Erythroblast (primary cell): Measurements from ENCODE around the gene GABRG3.

ENCODE experiments used
- DNase-seq, 2 experiments: peaks; one replicate each; lab custom pipeline; 2025; lab: John Stamatoyannopoulos, UW
- GATA1 ChIP-seq: IDR thresholded peaks from 2 replicates; pipeline ENCODE4 v1.6.1; 2011; ENCODE audit warnings: low read depth, mild to moderate bottlenecking, control low read depth, low read length, moderate library complexity
- POLR2A ChIP-seq: IDR thresholded peaks from 2 replicates; pipeline ENCODE4 v1.6.1; 2011; ENCODE audit warnings: mild to moderate bottlenecking, low read length

GABRG3 gene

DNA sequence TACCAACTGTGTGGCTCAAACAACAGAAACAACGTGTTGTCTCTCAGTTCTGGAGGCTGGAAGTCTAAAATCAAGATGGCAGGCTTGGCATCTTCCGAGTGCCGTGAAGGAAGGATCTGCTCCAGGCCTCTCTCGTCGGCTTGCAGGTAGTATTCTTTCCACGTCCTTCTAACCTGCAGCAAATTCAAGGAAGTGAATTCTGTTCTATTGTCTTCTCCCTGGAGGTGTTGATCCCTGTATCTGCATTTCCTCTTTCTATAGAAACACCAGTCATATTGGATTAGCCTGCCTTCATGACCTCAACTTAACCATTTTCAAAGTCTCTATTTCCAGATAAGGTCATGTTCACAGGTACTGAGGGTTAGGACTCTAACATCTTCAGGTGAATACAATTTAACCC is 512.1 kb downstream of the GABRG3 start:
- TF ChIP-seq POLR2A, result no peak
- TF ChIP-seq GATA1, result no peak
- DNase-seq, result no peak

DNA sequence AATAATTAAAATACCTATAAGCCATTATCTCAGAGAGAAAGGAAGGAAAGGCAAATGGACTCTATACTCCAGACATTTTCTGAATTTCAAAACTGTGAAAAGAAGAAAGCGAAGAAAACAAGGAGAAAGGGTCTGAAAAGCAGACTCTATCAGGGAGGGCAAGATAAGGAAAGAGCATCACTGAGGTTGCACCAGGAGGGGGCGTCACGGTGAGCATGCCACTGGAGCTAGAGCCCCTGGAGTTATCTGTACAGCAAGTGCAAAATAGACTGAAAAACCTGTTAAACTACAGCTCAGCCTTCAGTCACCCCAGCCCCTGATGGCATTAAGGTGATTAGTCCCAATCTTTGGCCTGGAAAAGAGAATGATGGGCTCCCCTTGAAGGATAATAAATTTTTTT is 514.3 kb downstream of the GABRG3 start:
- TF ChIP-seq GATA1, result no peak
- no peak for TF ChIP-seq POLR2A
- no peak for DNase-seq

DNA sequence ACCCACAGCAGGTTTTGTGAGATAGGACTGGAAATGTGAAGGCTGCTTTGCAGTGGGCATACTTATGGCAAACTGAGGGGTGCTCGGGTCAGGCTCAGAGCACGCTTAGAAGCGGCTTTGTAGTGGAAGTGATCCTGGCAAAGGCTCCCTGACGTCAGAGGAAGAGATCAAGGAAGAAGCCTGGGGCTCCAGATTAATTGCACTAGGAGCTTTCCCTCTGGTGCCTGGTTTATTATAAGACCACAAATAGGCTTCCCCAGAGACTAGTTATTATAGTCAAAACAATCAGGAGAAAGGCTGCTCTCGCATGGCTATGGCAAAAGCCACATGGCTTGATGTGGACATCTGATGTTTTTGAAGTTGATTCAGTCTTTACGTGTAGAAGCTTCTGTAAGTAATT is 515.1 kb downstream of the GABRG3 start:
- TF ChIP-seq GATA1 (no peak), POLR2A (no peak)

DNA sequence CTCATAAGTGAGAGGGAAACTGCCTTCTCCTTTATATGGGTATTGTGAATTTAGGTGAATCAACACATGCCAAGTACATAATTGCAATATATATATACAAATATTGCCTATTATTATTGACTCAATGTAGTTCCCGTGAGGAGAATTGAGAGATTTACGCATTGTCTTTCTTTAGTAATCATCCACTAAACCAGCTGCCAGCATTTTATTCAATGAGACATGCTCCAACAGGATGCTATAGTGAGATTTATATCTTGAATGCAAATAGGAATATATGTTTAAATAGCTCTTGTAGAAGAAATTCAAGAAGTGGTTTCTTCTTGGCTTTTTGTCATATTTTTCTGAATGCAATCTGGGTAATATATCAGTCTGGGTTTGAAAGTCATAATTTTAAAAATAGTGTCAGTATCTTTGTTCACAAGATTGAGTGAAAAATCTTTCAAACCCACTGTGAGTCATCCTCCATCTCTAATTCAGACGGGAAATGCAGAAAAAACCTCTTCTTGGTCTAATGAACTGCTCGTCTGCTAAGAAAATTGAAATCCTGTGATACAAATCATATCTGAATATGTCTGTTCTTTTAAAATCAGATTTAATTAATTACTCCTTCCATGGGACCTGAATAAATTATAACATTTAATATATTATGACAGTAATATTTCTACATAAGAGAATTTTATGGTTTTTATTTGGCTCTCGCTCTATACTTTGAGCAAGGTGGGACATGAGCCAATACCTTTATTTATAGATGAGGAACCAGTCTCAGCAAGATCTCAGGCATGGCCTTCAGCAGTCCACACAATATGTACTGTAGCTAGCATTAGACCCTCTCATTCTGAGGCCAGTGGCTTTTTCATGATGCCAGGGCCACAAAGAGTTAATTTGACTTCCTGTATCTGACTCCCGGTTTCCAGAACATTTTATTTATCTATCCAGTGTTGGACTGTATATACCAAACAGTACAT is 516.0 kb downstream of the GABRG3 start:
- no peak for DNase-seq
- no peak for TF ChIP-seq GATA1
- TF ChIP-seq POLR2A, result no peak

More for the DNA sequence above, 515.1 kb downstream of the GABRG3 start:
- DNase-seq, result no peak

DNA sequence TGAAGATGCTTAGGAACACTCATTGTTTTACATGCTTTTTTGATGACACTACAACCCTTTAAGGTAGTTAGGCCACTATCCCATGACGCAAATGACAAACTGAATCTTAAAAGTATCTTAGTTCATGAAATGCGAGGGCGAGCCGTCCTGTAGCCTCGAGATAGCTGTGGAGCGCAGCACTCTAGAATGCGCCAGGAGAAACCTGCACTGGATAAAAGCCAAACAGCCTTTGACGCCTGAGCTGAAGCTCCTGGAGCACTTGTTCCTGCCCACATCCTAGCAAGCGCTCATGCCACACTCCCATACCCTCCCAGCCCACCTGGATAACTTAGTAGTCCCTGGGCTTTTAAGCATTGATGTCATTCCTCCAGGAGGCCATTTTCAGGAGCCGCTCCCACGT is 516.9 kb downstream of the GABRG3 start:
- no peak for TF ChIP-seq POLR2A
- TF ChIP-seq GATA1, result no peak
- no peak for DNase-seq

DNA sequence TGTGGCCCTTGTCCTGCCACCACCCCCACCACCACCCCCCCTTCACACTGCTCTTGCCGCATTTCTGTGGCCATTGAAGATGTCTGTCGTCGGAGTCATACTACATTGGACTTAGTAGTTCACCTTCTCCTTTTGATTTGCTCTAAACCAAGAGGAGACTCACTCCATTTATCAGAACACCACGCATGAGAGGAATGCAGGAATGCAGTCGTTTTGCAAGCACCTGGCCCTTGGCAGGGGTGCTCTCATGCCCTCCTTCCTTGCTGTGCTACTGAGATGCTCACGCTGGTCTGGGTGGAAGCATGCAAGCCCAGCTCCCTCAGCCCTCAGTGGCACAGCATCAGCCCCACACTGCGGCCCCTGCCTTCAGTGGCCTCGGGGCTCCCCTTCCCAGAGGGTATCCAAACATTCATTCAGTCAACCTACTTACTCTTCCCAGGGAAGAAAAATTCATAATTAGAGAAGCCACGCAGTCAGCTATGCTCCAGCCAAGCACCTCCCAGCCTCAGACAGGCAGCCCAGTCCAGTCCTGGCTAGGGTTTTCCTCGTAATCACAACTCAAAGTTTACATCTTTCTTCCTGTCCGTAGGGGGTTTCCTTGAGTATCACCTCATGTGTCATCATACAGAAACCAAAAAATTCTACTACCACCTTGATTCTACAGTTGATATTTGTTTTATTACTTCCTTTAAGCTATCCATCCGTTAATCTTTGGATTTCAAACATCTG is 520.0 kb downstream of the GABRG3 start:
- DNase-seq, result no peak
- no peak for TF ChIP-seq POLR2A
- no peak for TF ChIP-seq GATA1

DNA sequence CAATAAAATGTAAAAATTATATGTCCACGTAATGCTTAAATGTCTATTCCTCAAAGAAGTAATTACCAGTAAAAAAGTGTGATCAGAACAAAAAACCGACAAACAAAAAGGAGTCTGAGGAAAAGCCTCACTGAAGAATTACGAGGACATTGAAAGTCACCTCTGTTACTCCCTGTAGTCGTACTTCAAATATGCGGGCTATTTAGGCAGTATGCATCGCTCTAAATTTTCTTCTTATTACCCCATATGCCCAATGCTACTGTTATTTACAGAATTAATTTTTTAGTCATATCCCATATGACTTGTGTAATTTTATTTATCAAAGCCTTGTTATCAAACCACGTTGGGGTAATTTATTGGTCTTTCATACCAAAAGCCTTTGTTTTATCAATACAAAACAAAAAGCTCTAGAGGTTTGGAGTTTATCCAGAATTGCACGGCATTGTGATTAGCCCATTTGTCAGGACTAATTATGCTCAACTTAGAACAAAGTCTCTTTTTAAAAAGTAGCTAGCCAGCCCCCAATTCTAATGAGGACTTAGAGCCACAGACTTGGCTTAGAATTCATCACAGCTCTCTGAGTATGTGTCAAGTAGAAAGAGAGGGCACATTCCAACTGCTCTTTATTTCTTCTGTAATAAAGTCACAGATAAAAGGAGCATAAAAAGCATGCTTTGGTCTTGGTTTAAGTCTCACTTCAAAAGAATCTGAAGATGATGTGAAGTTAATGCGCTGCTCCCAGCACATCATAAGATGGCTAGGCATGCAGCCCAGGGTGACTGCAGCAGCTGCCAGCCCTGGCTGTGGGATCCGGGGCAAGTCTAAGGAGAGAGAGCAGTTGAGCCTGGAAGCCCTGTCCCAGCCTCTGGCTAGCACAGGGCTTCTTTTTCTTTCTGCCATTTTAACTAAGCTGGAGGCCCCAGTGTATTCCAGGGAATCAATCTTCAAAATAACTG is 521.0 kb downstream of the GABRG3 start:
- TF ChIP-seq POLR2A, result no peak
- TF ChIP-seq GATA1, result no peak
- no peak for DNase-seq

DNA sequence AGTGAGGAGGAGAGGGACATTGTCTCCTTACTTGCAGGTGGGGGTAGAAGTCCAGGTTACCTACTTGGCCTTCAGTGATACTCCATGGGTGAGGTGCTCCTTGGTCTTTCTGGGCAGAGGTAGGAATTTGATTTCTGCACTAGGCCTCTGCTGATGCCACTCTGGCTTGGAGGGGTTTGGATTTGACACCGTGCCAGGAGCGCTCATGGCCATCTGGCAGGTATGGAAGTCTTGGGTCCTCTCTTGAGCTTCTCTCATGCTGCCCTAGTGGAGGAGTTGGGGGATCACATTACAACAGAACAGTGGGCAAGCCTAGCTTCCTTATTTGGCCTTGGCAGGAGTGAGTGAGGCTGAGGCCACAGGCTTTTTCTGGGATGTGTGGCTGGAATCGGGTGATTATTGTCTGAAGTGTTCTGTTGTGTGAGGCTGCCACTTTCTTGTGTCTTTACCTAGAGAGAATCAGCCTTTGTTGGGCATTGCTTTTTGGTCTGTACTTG is 525.0 kb downstream of the GABRG3 start:
- TF ChIP-seq POLR2A (no peak), GATA1 (no peak)
- no peak for DNase-seq

DNA sequence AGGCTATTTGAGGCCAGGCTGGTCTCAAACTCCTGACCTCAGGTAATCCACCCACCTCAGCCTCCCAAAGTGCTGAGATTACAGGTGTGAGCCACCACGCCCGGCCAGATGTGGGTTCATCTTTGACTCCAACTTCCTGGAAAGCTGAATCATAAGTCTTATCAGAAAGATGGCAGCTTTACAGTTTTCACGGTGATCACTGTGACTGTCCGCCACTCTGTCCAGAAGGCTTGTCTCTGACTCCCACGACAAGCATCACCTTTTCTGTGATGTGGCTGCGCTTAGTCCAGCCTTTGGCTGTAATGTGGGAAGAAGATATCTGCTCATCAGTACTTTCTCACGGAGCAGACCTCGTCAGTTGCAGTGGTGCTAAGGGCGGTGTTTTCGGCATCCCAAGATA is 527.7 kb downstream of the GABRG3 start:
- no peak for DNase-seq
- TF ChIP-seq GATA1 (no peak), POLR2A (no peak)

DNA sequence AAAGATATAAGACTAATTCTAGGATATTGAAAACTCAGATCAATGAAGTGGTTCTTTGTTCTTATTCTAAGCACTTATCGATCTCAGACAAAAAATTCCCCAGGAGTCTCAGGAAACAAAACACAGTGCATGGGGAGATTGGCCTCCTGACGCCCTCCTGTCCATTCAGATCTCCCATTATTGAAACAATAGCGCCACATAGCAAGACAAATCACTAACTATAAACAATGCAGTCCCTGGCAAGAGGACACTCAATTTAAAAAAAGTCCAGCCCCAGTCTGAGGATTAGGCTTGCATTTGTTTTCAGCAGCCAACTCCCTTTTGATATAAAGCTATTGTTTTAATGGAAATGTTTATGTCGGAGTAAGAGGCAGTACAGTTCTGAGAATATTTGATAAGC is 528.2 kb downstream of the GABRG3 start:
- no peak for DNase-seq
- TF ChIP-seq POLR2A (no peak), GATA1 (no peak)

DNA sequence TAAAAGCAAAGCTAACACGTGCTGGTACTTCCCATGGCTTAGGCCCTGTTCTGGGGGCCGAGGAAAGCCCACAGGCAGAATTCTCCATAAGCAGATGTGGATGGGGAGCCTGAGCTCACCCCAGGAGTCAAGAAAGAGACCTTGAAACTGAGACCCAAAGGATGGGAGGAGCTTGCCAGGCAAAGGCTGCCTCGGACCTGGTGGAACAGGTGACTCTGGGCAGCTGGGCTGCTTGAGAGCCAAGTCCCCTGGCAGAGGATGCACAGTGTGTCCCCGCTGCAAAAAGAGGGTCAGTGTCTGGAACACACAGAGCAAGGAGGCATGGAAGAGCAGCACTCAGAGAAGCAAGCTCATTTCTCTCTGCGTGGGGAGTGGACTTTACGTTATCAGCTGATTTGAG is 528.7 kb downstream of the GABRG3 start:
- TF ChIP-seq GATA1, result no peak
- no peak for TF ChIP-seq POLR2A
- DNase-seq, result no peak

DNA sequence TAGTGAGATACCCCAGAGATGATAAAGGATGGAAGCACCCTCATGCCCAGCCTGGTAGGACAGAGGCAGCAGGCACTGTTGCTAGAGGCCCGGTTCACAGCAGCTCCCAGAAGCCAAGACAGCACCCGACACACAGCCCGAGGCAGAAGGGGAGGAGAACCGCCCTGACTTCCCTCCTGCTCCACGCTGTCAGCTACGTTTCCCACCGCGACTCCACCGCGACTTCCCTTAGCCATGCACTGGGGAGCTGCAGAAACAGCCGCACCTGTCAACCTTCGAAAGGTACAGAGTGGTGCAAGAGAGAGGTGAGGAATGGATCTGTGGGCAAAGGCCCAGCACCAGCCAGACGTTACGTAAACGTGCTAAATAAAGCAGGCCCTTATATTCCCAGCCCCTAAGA is 529.2 kb downstream of the GABRG3 start:
- TF ChIP-seq POLR2A (no peak), GATA1 (no peak)
- DNase-seq, result no peak

DNA sequence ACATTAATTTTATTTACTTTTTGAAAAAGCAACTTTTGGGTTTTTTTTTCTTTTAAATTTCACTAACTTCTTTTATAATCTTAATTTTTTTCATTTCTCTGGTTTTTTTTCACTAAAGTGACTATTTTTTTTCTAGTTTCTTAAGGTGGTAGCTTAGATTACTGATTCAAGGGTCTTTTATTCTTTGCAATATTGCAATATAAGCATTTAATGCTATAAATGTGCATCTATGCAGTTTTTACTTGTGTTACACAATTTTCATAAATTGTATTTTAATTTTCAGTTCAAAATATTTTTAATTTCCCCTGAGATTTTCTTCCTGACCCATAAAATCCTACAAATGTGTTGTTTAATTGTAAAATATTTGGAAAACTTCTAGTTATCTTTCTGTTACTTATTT is 535.8 kb downstream of the GABRG3 start:
- no peak for DNase-seq
- TF ChIP-seq GATA1, result no peak

DNA sequence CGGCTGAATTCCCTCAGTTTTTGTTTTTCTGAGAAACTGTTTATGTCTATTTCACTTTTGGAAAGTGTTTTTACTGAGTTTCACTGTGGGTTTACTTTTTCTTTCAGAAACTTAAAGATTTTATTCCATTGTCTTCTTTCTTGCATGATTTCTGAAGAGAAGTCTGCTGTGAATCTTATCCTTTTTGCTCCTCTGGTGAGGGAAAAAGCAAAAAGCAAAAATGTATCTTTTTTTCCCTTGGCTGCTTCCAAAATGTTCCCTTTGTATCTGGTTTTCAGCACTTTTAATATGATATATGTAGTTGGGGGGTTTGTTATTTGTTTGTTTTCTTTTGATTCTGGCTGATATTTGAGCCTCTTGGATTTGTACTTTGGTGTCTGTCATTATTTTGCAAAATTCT is 538.0 kb downstream of the GABRG3 start:
- DNase-seq, result no peak
- no peak for TF ChIP-seq POLR2A
- no peak for TF ChIP-seq GATA1
